ENCODE data around the gene SUN1.

The SUN1 gene

DNA sequence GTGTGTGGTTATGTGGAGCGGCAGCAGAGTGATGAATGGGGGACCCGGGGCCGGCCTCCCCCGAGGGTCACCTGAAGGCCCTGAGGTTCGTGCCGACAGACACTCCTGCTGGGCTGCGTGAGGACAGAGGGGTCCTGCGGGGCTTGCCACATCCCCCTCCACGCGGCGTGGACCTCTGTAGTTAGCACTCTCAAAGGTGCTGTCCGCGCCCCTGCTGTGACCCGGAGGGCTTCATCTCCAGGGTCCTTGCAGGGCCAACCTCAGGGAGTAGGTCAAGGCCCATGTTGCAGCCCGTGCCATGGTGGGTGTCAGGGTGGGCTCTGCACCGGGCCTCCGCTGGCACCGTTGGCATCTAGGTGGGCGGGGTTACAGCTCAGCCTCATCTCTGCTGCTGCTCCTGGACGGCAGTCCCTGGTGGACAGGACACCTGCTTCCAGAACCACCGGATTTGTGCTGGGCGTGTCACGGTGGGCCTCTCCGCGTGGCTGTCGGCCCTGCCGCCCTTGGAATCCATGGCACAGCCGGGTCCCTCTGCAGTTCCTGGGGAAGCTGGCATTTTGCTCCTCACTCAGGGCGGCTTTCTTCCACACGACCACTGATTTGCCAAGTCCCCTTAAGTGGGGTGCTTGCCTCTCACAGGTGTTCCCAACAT, 24.3 kb downstream of the SUN1 start:
- Histone ChIP-seq H2AFZ (ENCODE audit: low read length) (no peak overlapping the region), H3K4me2 (ENCODE audit: low read depth, low read length) (no peak overlapping the region), H3K4me1 (ENCODE audit: low read length) (no peaks in the 10 kb centered on the region), H3F3A (ENCODE audit: insufficient read depth, low read length) (no peaks in the 10 kb centered on the region), H4K20me1 (ENCODE audit: insufficient read depth, low read length) (no peaks in the 10 kb centered on the region), H3K9me3 (replicated peaks; ENCODE audit: insufficient read depth, low read length) (no peaks in the 10 kb centered on the region), H3K4me3 (ENCODE audit: low read length) (no peak overlapping the region), H3K9ac (ENCODE audit: low read length) (no peak overlapping the region), H3K79me2 (ENCODE audit: low read length) (no peaks in the 10 kb centered on the region), H3K27ac (ENCODE audit: low read length) (no peak overlapping the region), H3K27me3 (replicated peaks; ENCODE audit: insufficient read depth, low read length) (no peaks in the 10 kb centered on the region), H3K36me3 (replicated peaks; ENCODE audit: insufficient read depth, low read length) (peaks cover 10% of the 10 kb centered on the region), H3K9me2 (replicated peaks; ENCODE audit: insufficient read depth, low read length) (no peaks in the 10 kb centered on the region)
- TF ChIP-seq EZH2phosphoT487 (IDR thresholded peaks at IDR 0.05; ENCODE audit: low read length) (no peak), EZH2 (optimal IDR thresholded peaks at IDR 0.05; ENCODE audit: low read depth, low read length) (no peak)
- TF ChIP-seq, protein P1, sequence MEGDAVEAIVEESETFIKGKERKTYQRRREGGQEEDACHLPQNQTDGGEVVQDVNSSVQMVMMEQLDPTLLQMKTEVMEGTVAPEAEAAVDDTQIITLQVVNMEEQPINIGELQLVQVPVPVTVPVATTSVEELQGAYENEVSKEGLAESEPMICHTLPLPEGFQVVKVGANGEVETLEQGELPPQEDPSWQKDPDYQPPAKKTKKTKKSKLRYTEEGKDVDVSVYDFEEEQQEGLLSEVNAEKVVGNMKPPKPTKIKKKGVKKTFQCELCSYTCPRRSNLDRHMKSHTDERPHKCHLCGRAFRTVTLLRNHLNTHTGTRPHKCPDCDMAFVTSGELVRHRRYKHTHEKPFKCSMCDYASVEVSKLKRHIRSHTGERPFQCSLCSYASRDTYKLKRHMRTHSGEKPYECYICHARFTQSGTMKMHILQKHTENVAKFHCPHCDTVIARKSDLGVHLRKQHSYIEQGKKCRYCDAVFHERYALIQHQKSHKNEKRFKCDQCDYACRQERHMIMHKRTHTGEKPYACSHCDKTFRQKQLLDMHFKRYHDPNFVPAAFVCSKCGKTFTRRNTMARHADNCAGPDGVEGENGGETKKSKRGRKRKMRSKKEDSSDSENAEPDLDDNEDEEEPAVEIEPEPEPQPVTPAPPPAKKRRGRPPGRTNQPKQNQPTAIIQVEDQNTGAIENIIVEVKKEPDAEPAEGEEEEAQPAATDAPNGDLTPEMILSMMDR (IDR thresholded peaks at IDR 0.05; ENCODE audit: low read length), result no peak
- DNase-seq, result no peak

DNA sequence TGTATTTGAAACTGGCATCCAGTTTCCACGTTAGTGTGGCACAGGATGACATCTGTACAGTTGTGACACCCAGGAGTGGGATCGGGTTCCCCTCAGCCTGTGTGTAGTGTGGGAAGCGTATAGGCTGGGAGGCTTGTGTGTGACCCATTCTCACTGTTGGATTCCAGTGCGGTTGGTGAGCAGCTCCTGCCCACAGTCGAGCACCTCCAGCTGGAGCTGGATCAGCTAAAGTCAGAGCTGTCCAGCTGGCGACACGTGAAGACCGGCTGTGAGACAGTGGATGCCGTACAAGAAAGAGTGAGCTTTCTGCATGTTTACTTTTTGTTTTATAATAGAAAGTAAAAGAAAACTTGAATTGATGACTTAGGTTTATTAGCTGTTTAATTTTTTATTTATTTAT, 25.4 kb downstream of the SUN1 start:
- H3K36me3 ChIP-seq (replicated peaks; ENCODE audit: insufficient read depth, low read length), result peaks cover 10% of the 10 kb centered on the region
- H3K9me3 ChIP-seq (replicated peaks; ENCODE audit: insufficient read depth, low read length), result no peaks in the 10 kb centered on the region
- TF ChIP-seq, protein P1 (IDR thresholded peaks at IDR 0.05; ENCODE audit: low read length), result no peak
- no peak for TF ChIP-seq EZH2 (optimal IDR thresholded peaks at IDR 0.05; ENCODE audit: low read depth, low read length)
- no peak for TF ChIP-seq EZH2phosphoT487 (IDR thresholded peaks at IDR 0.05; ENCODE audit: low read length)
- no peaks in the 10 kb centered on the region for H4K20me1 ChIP-seq (ENCODE audit: insufficient read depth, low read length)
- no peaks in the 10 kb centered on the region for H3F3A ChIP-seq (ENCODE audit: insufficient read depth, low read length)
- H3K9me2 ChIP-seq (replicated peaks; ENCODE audit: insufficient read depth, low read length), result no peaks in the 10 kb centered on the region
- no peak overlapping the region for H3K4me2 ChIP-seq (ENCODE audit: low read depth, low read length)
- no peak overlapping the region for H2AFZ ChIP-seq (ENCODE audit: low read length)
- H3K4me1 ChIP-seq (ENCODE audit: low read length), result no peaks in the 10 kb centered on the region
- H3K27me3 ChIP-seq (replicated peaks; ENCODE audit: insufficient read depth, low read length), result no peaks in the 10 kb centered on the region
- no peak for DNase-seq
- no peak overlapping the region for H3K9ac ChIP-seq (ENCODE audit: low read length)
- H3K79me2 ChIP-seq (ENCODE audit: low read length), result no peaks in the 10 kb centered on the region
- H3K27ac ChIP-seq (ENCODE audit: low read length), result no peak overlapping the region
- H3K4me3 ChIP-seq (ENCODE audit: low read length), result no peak overlapping the region

DNA sequence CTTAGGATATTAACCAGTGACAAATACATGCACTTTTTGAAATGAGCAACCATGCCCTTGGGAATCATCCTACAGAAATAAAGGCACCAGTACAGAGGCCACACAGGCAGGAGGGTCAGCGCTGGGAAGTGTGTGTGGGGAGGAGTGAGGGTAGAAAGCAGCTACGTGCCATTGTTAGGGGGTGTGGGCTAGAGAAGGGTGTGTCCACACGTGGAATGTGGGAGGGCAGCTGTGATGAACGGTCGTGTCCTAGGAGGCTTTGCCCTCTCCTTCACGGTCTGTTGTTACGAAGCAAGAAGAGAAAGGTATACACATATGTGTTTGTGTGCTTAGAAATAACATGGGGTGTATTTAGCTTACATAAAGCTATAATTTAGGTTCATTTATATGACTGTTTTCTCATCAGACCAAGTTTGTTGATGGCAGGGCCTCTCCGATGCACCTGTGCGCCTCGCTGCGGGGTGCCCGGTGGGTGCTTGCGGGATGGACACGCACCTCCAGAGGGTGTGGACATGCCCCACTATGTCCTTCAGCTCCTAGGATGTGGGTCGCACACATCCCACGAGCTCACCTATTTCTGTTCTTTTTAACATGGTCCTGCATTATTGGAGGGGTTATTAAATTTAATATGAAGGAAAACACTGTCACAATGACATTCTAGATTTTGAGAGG, 27.2 kb downstream of the SUN1 start:
- Histone ChIP-seq H2AFZ (ENCODE audit: low read length) (no peak overlapping the region), H3K36me3 (replicated peaks; ENCODE audit: insufficient read depth, low read length) (peaks cover 10% of the 10 kb centered on the region)

More for the DNA sequence above, 27.2 kb downstream of the SUN1 start:
- Histone ChIP-seq H3K27ac (ENCODE audit: low read length) (no peak overlapping the region), H3K4me2 (ENCODE audit: low read depth, low read length) (no peak overlapping the region), H3K9me2 (replicated peaks; ENCODE audit: insufficient read depth, low read length) (no peaks in the 10 kb centered on the region), H3K79me2 (ENCODE audit: low read length) (no peaks in the 10 kb centered on the region), H3K9ac (ENCODE audit: low read length) (no peak overlapping the region), H3F3A (ENCODE audit: insufficient read depth, low read length) (no peaks in the 10 kb centered on the region), H3K27me3 (replicated peaks; ENCODE audit: insufficient read depth, low read length) (no peaks in the 10 kb centered on the region), H3K9me3 (replicated peaks; ENCODE audit: insufficient read depth, low read length) (no peaks in the 10 kb centered on the region), H3K4me1 (ENCODE audit: low read length) (no peaks in the 10 kb centered on the region), H3K4me3 (ENCODE audit: low read length) (no peak overlapping the region), H4K20me1 (ENCODE audit: insufficient read depth, low read length) (no peaks in the 10 kb centered on the region)
- TF ChIP-seq EZH2phosphoT487 (IDR thresholded peaks at IDR 0.05; ENCODE audit: low read length), result no peak
- TF ChIP-seq, protein P1 (IDR thresholded peaks at IDR 0.05; ENCODE audit: low read length), result no peak
- TF ChIP-seq EZH2 (optimal IDR thresholded peaks at IDR 0.05; ENCODE audit: low read depth, low read length), result no peak
- DNase-seq, result no peak
